ENCODE results near the gene PRRX1. TPM values are rescaled to one million over a fixed set of nuclear protein-coding genes. Genes with fewer than 3 reads are reported as not detected.

Gene PRRX1
- total RNA-seq, 1 donor from 2014 or later: 74.7 TPM

DNA sequence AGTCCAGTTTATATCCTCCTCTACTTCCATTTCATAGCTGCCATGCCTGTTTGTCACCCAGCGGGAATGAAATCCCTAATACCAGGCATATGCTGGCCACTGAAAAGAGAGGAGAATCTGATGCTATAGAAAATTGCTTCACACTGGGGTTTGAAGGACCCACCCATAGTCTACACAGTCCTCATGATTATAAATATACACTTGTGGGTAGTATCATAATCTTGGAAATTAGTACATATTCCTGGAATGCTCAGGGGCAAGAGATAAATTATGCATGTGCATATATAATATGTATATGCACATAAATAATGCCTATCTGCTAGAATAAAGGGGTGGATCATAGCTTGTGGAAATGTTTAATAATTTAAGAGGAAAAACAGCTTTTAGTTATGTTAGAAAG, 105.8 kb downstream of the PRRX1 start:
- H3K9me3 ChIP-seq (replicated peaks): no peaks in the 10 kb centered on the region
- no peaks in the 10 kb centered on the region for H3K4me1 ChIP-seq
- no peaks in the 10 kb centered on the region for H3K27me3 ChIP-seq (ENCODE audit: low read depth)
- H3K36me3 ChIP-seq: no peaks in the 10 kb centered on the region
- no peak overlapping the region for H3K4me3 ChIP-seq
- intact Hi-C loops (cut with micrococcal nuclease): no loop called here
- H3K27ac ChIP-seq (replicated peaks): no peak overlapping the region
- TF ChIP-seq, protein P1, sequence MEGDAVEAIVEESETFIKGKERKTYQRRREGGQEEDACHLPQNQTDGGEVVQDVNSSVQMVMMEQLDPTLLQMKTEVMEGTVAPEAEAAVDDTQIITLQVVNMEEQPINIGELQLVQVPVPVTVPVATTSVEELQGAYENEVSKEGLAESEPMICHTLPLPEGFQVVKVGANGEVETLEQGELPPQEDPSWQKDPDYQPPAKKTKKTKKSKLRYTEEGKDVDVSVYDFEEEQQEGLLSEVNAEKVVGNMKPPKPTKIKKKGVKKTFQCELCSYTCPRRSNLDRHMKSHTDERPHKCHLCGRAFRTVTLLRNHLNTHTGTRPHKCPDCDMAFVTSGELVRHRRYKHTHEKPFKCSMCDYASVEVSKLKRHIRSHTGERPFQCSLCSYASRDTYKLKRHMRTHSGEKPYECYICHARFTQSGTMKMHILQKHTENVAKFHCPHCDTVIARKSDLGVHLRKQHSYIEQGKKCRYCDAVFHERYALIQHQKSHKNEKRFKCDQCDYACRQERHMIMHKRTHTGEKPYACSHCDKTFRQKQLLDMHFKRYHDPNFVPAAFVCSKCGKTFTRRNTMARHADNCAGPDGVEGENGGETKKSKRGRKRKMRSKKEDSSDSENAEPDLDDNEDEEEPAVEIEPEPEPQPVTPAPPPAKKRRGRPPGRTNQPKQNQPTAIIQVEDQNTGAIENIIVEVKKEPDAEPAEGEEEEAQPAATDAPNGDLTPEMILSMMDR (IDR thresholded peaks at IDR 0.05; ENCODE audit: borderline replicate concordance): no peak
- DNase-seq: no peak

DNA sequence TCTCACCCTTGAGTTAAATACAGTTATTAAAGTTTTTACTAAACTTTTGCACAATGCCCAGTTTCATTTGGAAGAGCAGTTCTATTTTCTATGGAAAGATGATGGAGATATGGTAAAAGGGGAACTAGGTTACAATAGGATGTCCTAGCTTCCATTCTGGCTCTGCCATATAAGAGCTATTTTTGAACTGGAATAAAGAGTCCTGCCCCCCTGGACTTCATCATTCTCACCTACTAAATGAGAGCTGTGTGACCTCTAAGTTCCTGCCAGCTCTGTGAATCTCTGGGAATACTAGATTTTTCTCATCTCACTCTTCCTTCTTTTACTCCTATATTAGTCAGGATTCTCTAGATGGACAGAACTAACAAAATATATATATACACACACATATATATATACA, 106.3 kb downstream of the PRRX1 start:
- DNase-seq: no peak
- intact Hi-C loops (cut with micrococcal nuclease): no loop called here

DNA sequence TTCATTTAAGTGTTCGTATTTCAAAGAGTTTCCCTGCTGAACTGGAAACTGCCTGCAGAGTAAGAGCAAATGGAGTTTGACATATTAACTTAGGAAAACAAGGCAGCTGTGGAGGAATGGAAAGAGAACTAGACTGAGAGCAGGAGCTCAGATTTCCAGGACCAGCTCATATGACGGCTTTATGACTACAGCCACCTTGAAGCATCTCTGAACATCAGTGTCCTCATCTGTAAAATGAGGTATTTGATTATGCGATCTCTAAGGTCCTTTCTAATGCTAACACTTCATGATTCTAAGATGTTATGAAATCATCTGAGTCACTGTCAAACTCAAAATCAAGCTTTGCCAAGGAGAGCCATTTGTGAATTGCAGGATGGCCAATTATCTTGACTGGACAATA, 112.3 kb downstream of the PRRX1 start:
- H3K4me1 ChIP-seq: peaks cover 4% of the 10 kb centered on the region
- intact Hi-C loops (cut with micrococcal nuclease): no loop called here
- TF ChIP-seq, protein P1 (IDR thresholded peaks at IDR 0.05; ENCODE audit: borderline replicate concordance): no peak

More for the DNA sequence above, 106.3 kb downstream of the PRRX1 start:
- Histone ChIP-seq H3K27ac (replicated peaks) (no peak overlapping the region), H3K9me3 (replicated peaks) (no peaks in the 10 kb centered on the region), H3K36me3 (no peaks in the 10 kb centered on the region), H3K27me3 (ENCODE audit: low read depth) (no peaks in the 10 kb centered on the region), H3K4me1 (no peaks in the 10 kb centered on the region), H3K4me3 (no peak overlapping the region)
- TF ChIP-seq, protein P1 (IDR thresholded peaks at IDR 0.05; ENCODE audit: borderline replicate concordance): no peak

DNA sequence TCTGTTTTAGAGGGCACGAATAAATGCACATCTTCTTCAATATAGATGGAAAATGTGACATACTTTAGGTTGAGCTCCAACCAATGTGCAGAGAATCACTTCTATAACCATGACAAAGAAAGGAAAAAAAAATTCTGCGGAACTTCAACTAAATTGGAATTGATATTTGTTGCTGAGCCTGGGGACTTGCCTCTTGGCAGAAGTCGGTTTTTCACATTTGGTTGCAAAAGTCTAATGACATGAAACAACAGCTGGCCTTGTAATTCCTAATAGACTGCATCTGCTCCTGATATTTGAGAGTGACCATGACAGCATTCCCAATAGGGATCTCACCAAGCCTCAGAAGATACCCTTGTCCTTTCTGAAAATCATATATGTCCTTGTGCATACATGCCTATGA, 112.8 kb downstream of the PRRX1 start:
- DNase-seq: no peak
- TF ChIP-seq, protein P1 (IDR thresholded peaks at IDR 0.05; ENCODE audit: borderline replicate concordance): no peak
- intact Hi-C loops (cut with micrococcal nuclease): no loop called here

More for the DNA sequence above, 112.3 kb downstream of the PRRX1 start:
- Histone ChIP-seq H3K9me3 (replicated peaks) (no peaks in the 10 kb centered on the region), H3K4me3 (no peak overlapping the region), H3K36me3 (no peaks in the 10 kb centered on the region), H3K27me3 (ENCODE audit: low read depth) (no peaks in the 10 kb centered on the region), H3K27ac (replicated peaks) (peak overlapping the region; percentile 52)
- no peak for DNase-seq

More for the DNA sequence above, 112.8 kb downstream of the PRRX1 start:
- Histone ChIP-seq H3K27ac (replicated peaks) (peak overlapping the region; percentile 52), H3K4me1 (peaks cover 4% of the 10 kb centered on the region), H3K4me3 (no peak overlapping the region), H3K27me3 (ENCODE audit: low read depth) (no peaks in the 10 kb centered on the region), H3K9me3 (replicated peaks) (no peaks in the 10 kb centered on the region), H3K36me3 (no peaks in the 10 kb centered on the region)

Other genes starting within 250 kb of the PRRX1 start
- gene GORAB, start 132.0 kb upstream of the PRRX1 start, total RNA-seq: 9.3 TPM